GM18505 (cell line): ENCODE data around the gene VMO1.

Source experiments
- ATAC-seq: cut with Tn5 transposase; IDR thresholded peaks from one replicate; pipeline ENCODE4 v1.9.1; 2021; ENCODE audit not compliant: unreplicated experiment
- POLR2A ChIP-seq: IDR thresholded peaks from 4 replicates; pipeline ENCODE4 v1.6.1; 2011; ENCODE audit warnings: borderline replicate concordance; ENCODE audit not compliant: insufficient read depth, insufficient read length; ENCODE audit errors: extremely low read depth

The VMO1 gene, protein sequence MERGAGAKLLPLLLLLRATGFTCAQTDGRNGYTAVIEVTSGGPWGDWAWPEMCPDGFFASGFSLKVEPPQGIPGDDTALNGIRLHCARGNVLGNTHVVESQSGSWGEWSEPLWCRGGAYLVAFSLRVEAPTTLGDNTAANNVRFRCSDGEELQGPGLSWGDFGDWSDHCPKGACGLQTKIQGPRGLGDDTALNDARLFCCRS

DNA sequence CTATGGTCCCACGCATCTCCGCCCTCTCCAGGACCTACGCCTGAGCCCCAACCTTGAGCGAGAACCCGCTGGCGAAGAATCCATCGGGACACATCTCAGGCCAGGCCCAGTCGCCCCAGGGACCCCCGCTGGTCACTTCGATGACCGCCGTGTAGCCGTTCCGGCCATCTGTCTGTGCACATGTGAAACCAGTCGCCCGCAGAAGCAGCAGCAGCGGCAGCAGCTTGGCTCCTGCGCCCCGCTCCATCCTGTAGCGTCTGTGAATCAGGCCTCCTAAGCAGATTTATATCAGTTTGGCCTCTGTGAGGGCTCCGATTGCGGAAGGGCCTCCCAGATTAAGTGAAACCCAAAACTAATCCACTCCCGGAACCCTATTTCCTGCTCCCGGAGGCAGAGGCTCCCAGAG, at the start of gene VMO1:
TSS of gene VMO1 (minus strand) at position 259 of the 406 bp plus-strand sequence. CDS start at position 247, 12 bp downstream.
- no peak for ATAC-seq
- TF ChIP-seq POLR2A = no peak

DNA sequence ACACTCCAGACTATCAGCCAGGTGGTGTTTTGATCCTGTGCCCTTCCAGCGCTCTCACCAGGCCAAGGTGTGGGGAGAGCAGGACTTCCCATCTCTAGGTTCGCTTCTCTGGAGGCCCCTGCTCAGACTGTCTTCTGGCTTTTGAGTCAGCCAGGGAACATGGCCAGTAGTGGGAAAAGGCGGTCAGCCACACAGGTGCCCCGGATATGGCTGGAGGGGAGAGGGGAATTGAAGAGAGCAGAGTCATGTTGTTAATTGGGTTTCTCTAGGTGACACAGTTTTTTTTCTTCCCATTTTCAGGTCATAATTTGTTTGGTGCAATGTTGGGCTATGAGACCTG, 48.5 kb upstream of the VMO1 start:
- no peak for TF ChIP-seq POLR2A
- ATAC-seq = no peak

DNA sequence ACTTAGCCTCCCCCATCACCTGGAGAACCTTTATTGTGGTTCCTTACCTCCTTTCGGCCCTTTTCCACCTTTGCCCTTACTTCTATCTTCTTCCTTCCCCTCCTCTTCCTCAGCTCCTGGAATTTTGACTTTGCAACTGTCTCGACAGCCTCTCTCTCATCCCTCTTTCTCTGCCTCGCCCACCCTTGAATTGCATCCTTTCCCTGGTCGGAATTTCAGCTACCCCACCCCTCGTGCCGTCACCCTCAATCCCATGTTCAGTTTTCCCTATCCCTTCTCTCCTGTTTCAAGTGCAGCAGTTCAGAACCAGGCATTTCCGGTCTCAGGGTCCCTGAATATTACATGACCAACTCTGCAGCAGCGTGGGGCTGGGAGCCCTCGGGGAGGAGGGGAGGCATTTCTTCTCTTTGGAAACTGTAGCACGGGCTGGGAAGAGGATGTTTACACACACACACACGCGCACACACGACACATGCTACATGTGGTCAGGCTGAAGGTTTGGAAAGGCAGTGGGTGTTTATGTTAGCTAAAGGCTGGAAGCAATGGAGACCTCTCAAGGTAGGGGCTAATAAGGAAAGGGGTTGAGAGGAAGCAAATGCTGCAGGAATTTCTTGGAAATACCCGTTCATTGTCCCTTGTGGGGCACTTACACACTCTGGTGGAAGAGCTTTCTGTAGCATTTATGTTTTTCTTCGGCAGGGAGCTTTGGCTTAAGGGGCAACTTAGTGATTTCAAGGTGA, 47.9 kb upstream of the VMO1 start:
- no peak for ATAC-seq

DNA sequence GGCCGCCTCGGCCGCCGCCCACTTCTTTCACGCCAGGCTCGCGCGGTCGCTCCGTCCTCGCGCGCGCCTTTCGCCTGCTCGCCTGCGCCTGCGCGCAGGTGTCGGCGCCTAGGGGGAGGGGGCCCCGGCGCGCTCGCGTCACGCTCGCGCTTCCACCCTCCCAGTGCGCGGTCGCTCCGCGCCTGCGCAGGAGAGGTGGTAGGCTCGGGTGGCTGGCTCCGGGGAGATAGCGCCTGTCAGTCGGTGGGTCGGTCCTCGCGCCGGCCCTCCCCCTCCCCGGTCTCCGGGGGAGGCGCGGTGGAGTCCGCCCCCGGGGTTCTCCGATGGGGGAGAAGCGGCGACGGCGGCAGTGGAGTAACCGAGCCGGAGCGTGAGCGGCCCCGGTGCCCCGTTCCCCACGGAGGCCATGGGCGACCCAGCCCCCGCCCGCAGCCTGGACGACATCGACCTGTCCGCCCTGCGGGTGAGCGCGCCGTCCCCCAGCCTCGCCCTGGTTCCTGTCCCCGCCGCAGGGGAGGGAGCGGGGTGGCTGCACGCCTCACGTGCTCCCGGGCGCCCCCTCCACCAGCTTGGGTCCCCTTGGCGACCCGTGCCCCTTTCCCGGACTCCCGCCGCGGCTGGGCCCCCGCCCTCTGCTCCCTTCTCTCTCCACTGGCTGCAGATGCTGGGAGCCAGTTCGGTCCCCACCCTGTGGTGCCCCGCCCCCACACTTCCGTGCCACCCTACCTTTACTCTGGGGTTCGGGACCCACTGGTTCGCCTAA, 47.2 kb upstream of the VMO1 start, which contains the start of gene MINK1:
TSS of gene MINK1 (plus strand) at position 163 of the 763 bp plus-strand sequence. CDS start at position 407, 244 bp downstream.
- peak; percentile 74 for TF ChIP-seq POLR2A
- ATAC-seq = peak; percentile 89

More for the DNA sequence above, 47.9 kb upstream of the VMO1 start:
- TF ChIP-seq POLR2A = no peak

DNA sequence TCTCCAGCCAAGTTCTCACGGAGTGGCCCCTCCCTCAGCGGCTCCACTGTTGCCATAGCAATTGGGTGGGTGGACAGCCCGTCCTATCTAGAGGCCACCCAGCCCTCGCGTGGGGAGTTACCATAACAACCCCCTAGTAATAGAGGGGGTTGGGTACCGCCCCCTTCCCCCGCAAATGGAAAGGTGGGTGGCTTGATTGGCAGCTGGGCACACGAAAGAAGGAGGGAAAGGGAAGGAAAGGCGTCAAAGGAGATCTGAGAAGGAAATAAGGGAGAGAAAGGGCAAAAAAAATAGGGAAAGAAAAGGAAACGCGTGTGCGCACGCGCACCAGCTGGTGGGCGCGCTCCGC, 46.6 kb upstream of the VMO1 start:
- peak; percentile 5 for ATAC-seq

DNA sequence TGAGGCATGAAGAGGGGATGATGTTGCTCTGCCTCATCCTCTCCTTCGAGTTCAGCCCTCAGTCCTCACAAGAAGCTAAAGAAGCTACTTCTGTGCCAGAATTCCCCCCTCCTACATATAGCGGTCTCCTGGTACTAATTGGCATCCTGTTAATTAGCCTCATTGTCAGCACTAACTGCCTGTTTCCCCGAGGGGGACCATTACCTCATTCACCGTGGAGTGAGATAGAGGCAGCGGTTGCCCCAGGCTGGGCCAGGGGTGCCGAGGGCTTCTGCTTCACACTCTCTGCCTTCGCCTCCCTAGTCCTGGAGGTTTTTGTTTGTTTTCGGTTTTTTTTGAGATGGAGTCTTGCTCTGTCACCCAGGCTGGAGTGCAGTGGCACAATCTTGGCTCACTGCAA, 41.2 kb upstream of the VMO1 start:
- TF ChIP-seq POLR2A = no peak
- no peak for ATAC-seq

DNA sequence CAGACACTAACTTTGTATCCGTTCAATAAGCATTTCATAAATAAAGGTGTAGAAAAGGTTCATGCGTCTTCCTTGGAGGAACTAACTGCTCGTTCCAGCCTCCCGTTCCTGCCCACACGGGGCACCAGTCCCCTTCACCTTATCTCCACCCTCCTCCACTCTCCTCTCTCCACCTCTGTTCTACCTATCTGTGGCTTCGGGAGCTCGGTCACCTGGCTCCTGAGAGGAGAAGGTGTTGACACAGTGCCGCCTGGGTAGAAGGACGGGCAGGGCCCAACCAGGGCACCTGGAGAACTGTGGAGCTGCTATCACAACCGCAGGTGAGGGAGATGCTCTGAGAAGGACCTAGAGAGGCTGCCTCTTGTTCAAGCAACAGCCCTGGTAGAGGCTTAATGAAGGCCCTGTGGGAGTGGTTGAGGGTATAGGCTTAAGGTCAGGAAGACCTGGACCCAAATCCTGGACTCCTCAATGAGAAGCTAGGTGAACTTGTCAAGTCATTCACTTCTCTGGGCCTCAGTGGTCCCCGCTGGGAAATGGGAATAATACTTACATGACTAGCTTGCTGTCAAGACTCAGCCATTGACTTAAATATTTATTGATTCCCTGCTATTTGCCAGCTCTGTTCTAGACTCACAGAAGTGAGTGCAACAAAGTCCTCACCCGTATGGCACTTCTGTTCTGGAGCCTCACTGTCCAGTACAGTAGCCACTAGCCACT, 37.4 kb upstream of the VMO1 start:
- ATAC-seq = no peak
- TF ChIP-seq POLR2A = no peak

DNA sequence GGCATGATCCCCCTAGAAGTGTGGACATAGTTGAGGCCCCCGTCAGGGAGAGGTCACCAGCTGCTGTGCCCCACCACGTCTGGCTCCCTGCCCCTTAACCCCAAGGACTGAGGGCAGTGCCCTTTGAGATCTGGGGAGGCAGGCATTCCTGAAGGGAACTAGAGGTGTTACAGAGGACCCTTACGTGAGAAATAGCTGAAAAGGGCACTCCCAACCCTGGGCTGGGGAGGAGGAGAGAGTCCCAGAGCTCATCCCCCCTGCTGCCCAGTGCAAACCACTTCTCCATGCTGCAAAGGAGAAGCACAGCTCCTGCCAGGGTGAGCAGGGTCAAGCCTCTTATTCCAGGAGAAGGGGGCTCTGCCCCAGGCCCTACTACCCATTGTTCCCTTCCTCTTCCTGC, 36.7 kb upstream of the VMO1 start:
- ATAC-seq = no peak
- no peak for TF ChIP-seq POLR2A

DNA sequence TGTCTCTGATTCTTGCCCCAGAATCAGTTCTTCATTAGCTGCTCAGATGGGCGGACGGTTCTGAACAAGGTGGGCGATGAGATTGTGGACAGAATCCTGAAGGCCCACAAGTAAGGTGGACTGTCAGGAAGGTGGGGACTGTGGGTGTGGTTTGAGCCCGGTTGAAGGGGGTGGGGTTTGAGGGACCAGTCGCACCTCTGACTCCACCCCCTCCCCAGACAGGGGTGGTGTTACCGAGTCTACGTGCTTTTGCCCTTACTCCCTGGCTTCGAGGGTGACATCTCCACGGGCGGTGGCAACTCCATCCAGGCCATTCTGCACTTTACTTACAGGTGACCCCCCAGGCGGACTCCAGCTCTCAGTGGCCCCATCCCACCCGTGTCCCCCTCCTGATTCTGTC, 32.1 kb upstream of the VMO1 start:
- no peak for ATAC-seq
- TF ChIP-seq POLR2A = no peak

DNA sequence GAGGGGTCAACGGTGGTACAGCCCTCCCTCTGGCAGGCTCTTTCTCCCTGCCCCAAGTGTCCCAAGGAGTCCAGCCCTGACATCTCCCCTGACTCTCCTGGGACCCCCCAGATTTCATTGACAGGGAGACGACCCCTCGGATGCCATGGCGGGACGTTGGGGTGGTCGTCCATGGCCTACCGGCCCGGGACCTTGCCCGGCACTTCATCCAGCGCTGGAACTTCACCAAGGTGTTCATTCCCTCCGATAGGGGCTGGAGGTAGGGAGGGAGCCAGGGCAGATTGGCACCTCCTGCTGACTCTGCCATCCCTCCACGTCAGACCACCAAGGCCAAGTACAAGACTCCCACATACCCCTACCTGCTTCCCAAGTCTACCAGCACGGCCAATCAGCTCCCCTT, 30.7 kb upstream of the VMO1 start:
- no peak for ATAC-seq
- TF ChIP-seq POLR2A = no peak

DNA sequence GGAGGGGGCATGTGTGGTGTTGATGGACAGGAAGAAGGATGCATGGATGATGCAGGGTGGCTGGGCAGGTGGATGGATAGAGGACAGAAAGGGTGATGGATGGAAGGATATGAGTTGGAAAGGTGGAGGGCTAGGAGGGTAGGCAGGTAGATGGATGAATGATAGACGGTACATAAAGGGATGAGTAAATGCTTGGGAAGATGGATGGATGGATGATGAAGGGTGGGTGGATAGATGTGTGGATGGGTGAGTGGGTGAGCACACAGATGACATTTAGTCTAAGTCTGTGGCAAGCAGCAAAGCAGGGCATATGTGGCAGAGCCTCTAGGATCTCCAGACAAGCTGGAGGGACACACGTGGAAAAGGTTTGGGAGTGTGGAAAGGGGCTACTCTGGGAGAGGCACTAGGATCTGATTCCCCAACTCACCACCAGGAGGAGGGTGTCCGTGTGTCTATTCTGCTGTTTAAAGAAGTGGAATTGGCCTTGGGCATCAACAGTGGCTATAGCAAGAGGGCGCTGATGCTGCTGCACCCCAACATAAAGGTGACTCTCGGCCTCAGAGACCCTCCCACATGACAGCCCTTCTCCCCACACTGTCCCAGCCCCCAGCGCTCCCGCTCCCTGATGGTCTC, 29.0 kb upstream of the VMO1 start:
- no peak for TF ChIP-seq POLR2A
- ATAC-seq = no peak

DNA sequence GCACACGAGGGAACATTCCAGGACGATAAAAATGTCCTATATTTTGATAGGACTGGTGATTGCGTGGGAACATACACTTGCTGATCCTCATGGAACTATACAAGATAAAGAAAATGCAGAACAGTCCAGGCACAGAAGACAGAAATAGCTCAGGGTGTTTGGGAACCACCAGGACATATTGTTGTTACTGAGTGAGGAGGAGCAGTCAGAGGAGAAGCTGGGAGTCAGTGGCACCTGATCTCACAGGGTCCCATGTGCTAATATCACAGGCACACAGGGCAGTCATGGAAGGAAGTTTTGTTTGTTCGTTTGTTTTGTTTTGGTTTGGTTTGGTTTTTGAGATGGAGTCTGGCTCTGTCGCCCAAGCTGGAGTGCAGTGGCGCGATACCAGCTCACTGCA, 26.5 kb upstream of the VMO1 start:
- TF ChIP-seq POLR2A = no peak
- ATAC-seq = no peak

DNA sequence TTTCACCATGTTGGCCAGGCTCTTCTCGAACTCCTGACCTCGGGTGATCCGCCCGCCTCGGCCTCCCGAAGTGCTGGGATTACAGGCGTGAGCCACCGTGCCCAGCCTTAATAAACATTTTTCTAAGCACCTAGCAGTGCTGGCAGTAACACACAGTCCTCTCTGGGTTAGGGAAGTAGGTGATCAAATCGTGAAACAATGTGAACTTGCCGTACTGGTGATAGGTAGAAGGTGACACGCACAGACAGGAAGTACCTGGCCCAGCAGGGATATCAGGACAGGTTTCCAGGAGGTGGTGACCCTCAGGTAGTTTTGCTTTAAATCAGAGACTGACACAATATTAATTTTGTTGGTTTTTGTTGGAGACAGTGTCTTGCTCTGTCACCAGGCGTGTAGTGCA, 25.3 kb upstream of the VMO1 start:
- ATAC-seq = no peak
- no peak for TF ChIP-seq POLR2A
